Left ventricle myocardium superior (tissue), 1 donor: ENCODE results near the gene PARVA. TPM values are rescaled to one million over a fixed set of nuclear protein-coding genes. Genes with fewer than 3 reads are reported as not detected.

Source experiments
- ATAC-seq: fragments of 200-7000 bp; cut with Tn5 transposase; one replicate; pipeline ENCODE4 v1.9.1; 2020; ENCODE audit warnings: mild to moderate bottlenecking, moderate library complexity
- DNase-seq: peaks from one replicate; pipeline ENCODE4 v3.0.0-alpha.2; 2020
- intact Hi-C: fragments of 100-400 bp; cut with micrococcal nuclease; formaldehyde crosslinking; loops from one replicate; pipeline ENCODE4 v1.11.0; 2022
- total RNA-seq: library from RNA; stranded (reverse); fragmentation: NEBNext Ultra II Directional; extraction: Animal tissue kit (Norgen Biotek cat#: 25700); gene quantifications from one replicate; pipeline ENCODE4 v1.2.1, GENCODE V29; 2021
- donor health status: DM: no; HTN: yes; CAD: no; lungs with severe emphysema.

Gene PARVA
- total RNA-seq, 1 donor from 2014 or later: 56.4 TPM

DNA sequence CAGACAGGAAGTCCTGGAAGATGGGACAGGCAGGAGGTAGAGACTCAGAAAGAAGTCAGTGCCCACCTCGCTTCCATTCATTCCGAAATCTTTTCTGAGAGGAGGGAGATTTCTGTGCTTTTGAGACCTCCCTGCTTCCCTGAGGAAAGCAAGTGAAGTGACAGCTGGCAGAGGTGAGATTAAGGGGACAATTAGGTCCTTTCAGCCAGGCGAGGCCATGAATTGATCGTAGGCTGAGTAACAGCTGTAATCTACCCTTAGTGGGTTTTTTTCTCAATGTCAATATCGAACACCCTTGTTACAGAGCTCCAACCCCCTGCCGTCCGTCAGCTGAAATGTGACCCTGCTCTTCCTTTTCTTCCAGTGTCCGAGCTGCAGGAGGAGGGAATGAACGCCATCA is 96.0 kb downstream of the PARVA start:
- ATAC-seq: no peak
- intact Hi-C loops: no loop called here

DNA sequence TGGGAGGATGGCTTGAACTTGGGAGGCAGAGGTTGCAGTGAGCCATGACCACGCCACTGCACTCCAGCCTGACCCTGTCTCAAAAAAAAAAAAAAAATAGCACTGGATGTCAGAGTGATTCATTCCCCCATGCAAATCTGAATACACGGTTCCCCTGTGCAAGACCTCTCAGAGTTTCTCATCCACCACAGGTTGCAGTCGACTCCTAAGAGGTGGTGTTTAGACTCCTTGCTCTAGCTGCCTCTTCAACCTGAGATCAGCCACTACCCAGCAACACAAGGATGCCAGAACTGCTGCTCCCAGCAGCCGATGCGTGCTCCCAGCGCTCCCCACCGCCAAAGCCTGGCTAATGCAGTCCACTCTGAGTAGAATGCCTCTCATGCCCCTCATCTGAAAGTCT is 97.5 kb downstream of the PARVA start:
- ATAC-seq (no peak), DNase-seq (no peak)
- intact Hi-C loops: no loop called here

More for the DNA sequence above, 96.0 kb downstream of the PARVA start:
- no peak for DNase-seq

DNA sequence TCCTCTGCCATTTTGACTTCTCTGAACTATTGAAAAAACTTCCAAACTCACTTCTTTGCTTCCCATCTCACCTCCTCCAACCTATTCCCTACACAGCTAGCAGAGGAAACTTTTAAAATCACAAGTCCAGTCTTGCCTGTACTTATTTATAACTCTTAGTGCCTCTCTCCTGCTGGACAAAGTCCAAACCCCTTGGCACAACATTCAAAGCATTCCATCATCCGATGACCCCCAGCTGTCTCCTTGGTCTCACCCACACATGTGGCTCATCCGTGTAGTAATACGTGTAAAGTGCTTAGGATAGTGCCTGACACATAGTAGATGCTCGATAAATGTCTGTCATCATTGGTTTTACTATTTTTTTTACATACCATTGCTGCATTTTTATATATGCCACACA is 101.4 kb downstream of the PARVA start:
- ATAC-seq (peak; percentile 54), DNase-seq (no peak)
- intact Hi-C loops: no loop called here

DNA sequence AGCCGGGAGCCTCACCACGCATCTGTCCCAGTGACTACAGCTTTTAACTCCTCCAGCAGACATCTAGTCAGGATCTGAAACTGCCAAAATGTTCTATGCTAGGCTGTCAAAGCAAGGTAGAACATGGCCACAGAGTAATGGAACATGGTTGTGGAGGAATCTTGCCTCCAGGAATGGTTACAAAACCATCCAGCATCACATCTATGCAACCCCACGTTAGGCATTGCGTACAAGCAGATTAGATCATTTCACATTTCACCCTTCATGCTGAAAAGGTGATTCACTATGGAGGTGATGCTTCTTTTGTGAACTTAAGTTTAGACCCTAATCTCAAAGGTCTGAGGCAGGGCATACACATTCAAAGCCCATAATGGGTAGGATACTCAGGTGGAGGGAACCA is 103.0 kb downstream of the PARVA start:
- intact Hi-C loops: no loop called here
- DNase-seq: no peak
- no peak for ATAC-seq

DNA sequence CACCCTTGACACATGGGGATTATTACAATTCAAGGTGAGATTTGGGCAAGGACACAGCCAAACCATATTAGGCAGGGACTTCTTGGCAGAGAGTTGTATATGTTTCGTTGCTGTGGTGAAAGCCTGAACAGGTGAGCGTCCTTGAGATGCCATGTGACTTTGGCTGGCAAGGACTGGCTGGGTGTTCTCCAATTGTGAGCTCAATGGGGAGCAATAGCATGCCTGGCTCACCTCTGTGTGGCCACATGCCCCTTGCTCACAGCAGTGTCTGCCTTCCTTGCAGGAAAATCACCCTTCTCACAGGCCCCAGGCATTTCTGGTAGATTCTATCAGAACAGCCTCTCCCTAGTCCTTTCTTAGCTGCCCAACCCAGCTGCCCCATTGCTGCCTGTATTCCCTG is 105.5 kb downstream of the PARVA start:
- DNase-seq: peak; percentile 63
- intact Hi-C loops: no loop called here
- ATAC-seq: peak; percentile 90

DNA sequence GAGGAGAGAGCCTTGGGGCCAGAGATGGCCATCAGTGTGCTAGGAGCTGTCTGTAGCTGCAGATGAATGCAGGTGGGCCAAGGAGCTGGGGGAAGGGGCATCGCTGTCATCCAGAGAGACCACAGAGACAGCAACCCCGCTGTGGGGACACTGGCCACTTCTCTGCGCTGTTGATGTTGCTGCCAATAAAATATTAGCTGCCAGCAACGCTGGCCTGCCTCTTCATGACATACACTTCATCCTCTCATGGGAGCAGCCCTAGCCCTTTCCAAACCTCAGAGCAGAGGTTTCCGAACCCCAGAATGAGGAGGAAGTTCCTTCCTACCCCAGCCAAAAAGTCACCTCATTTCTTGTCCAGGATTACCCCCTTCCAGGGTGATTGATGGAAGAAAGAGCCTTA is 106.2 kb downstream of the PARVA start:
- peak; percentile 40 for DNase-seq
- ATAC-seq: peak; percentile 76

DNA sequence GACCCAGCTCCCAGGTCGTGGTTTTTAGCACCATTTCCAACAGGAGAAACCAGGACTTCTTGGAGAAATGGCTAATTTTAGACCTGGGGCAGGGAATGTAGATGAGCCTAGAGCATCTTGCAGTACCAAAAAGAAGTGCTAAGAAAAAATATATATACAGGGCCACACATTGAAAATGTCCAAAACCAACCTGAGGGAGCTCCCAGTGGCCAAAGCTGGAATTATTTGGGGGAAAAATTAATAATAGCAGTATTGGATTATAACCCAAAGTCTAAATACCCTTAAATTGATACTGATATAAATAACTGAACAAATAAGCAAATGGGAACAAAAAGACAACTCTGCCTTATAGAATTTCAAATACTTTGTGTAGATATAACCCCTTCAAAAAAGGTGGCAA is 108.0 kb downstream of the PARVA start:
- ATAC-seq (no peak), DNase-seq (no peak)
- intact Hi-C loops: no loop called here

More for the DNA sequence above, 106.2 kb downstream of the PARVA start:
- intact Hi-C loops: no loop called here

DNA sequence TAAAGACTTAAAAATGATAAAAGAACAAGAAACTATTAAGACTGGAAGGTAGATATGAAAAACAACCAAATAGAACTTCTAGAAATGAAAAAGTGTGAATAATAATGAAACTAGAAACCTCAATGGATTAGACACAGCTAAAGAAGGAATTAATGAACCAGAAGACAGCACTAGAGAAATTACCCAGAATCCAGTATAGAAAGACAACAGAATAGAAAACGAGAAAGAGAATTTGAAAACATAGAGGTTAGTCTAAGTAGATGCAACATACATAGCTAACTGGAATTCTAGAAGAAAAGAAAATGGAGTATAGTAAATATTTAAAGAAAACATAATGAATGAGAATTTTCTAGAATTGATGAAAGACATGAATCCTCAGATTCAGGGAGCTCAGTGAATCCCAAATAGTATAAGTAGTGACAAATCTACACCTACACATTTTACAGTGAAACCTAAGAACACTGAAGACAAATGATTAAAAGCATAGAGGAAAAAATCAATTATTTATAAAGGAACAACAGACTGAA is 111.9 kb downstream of the PARVA start:
- intact Hi-C loops: no loop called here
- DNase-seq (no peak), ATAC-seq (no peak)

DNA sequence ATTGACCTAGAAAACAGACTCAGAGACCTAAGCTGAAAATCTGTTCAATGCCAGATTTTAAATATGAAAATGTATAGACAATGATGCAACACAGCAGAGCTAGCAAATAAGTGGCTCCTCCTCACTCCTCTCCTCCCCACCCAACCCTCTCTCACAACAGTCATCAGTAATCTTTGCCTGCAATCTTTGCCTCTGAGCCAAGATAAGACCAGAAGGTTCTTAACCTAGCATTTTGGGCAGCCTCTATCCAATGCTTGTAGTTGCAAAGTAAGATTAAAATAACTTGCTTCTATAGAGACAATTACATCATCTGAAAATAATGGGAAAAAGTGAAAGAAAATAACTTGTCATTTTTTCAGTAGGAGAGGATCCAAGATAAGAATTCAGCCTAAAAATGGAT is 117.3 kb downstream of the PARVA start:
- ATAC-seq: no peak
- no peak for DNase-seq
- intact Hi-C loops: no loop called here

DNA sequence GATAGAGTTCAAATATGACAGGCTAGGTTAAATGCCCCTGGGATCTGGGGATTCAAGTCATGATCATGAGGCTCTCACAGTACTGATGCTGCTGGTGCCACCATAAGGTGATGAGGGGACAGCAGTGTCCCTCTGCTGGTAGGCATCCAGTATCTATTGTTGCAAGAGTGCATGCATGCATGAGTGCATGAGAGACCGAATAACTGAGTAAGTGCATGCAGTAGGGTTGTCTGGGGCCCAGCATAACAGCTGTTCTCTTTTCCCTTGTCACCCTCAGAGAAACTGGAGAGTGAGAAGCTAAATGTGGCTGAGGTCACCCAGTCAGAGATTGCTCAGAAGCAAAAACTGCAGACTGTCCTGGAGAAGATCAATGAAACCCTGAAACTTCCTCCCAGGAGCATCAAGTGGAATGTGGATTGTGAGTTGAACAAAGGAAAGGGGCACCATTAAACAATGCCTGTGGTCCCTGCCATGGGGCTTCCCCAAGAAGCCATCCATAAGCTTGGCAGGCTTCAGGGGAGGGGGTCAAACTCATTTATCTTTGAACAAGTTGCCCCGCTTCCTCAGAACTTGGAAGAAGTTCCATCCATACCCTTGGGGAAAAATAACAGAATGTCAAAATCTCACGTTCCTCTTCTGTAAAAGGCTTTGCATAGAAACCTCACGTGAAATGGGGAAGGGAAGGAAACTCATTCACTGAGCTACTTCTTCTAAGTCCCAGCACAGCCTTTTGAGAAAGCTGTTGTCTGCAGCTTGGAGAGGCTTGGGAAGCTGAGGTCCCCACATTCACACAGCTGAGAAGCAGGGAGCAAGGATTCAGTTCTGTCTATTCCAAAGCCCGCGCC is 119.0 kb downstream of the PARVA start:
- ATAC-seq (peak; percentile 25), DNase-seq (no peak)
- intact Hi-C loops: no loop called here

DNA sequence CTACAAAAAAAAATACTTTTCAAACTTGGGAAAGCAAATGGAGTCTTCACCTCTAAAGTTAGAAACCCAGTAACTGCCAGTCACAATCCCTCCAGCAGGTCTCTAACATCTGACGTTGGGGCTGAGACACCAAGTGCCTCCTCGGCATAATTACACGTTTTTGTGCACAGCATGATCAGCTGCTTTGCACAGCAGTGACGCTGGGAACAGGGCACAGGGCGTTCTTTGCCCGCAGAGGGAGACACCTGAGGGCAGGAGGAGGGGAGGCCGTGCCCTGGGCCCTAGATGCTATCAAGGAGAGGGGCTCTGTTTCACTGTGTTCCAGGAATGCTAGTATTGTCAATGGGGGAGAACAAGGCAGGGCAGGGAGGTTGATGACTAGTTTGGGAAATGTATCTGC is 120.1 kb downstream of the PARVA start:
- DNase-seq (no peak), ATAC-seq (no peak)
- intact Hi-C loops: no loop called here

DNA sequence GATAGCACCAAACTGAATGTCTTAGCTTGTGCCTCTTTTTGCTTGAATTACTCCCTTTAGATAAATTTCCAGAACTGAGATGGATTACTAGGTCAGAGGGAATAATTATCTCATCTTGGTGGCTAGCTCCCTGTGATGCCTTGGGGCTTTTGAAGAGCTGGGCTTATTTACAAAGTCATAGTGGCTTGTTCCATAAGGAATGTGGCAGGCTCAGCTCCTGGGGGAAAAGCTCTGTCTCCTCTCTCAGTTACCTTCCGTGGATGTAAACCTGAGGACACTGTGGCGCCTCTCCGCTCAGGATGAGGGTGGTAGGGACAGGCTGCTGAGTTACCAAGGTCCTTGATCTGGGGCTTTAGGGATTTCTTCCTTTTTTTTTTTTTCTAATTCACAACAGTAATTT is 121.7 kb downstream of the PARVA start:
- DNase-seq (no peak), ATAC-seq (no peak)
- intact Hi-C loops: no loop called here

DNA sequence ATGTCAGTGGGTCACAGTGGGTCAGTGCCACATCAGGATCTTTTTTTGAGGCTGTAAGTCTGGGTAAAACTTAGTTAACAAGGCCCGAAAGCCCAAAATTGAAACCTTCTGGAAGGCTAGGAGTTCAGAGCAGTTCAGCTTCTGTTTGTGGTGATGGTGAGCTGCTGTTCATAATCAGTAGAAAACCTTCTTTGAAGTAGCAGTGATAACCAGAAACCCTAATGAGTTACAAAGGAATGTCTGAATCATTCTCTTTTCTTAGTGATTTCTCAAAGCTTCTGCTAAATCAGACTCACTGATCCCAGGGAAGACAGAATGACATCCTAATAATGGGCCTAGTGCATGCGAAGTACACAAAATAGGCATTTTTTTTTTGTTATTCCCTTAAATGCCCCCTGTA is 124.7 kb downstream of the PARVA start:
- no peak for ATAC-seq
- intact Hi-C loops: no loop called here
- DNase-seq: no peak

DNA sequence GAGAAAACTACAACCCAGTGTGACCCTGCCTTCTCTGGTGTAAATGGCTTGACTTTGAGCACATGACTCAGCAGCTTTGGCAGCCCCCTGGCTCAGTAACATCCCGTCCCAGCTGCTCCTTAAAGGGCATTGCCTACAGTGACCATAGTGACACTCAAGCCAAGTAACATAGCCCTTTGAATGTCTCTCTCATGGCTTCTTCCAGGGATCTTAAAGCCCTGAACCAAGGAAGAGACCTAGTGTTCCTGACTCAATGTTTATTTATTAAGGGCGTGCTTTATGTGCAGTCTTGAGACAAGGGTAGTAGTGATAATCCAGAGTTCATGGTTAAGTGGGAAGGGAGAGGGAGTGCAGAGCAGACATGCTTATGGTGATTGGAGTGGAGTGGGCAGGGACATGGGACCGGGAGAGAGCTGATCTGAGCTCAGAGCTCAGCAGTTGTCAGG is 125.7 kb downstream of the PARVA start:
- intact Hi-C loops: no loop called here
- peak; percentile 72 for ATAC-seq
- DNase-seq: no peak

DNA sequence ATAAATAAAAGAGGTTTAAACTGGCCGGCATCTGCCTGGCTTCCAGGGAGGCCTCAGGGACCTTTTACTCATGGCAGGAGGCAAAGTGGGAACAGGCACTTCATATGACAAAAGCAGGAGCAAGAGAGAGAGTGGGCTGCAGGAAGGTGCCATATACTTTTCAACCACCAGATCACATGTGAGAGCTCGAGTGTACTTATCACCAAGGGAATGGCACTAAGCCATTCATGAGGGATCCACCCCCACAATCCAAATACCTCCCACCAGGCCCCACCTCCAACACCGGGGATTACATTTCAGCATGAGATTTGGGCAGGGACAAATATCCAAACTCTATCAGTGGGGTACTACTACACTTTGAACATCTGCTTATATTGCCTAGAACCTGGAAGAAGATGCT is 126.5 kb downstream of the PARVA start:
- ATAC-seq (no peak), DNase-seq (no peak)
- intact Hi-C loops: no loop called here

DNA sequence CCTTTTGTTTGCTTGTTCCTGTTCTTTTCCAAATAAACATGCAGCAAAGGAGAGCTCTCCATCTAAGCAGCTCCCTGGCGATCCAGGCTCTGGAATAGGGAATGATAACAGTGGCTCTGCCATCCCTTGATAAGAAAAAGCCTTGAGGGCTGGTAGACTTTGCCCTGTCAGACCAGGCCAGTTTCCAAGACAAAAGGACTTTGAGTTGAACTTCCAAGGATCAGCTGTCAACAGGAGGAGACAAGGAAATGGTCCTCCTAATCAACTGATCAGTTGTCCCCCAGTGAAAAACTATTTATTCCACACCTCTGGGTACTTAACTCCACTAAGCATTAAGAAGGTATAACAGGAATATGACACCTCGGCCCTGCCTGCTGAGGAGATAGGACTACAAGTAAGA is 127.8 kb downstream of the PARVA start:
- intact Hi-C loops: no loop called here
- DNase-seq: no peak
- ATAC-seq: no peak

DNA sequence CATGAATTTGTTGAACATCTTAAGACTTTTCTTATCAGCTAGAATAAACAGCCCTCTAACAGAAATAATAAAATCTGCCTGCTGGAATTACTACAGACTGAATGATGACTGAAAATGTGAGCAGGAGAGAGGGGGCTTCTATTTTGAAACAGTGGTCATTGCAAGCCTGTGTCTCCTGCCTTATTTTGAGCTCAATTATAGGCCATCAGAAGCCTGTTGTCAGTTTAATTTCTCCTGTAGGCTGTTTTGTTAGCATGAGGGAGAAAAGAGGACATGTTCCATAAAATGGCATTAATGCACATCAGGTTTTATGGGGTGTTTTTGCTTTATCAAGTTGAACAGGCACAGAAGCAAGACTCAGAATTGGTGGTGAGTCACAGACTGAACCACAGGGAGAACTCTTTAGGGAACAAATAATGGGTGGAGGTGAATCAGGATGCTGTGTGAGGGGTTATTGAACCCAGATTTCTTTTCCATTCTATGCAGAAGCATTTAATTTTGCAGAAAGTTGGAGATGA is 129.1 kb downstream of the PARVA start:
- intact Hi-C loops: no loop called here
- ATAC-seq: no peak
- no peak for DNase-seq

DNA sequence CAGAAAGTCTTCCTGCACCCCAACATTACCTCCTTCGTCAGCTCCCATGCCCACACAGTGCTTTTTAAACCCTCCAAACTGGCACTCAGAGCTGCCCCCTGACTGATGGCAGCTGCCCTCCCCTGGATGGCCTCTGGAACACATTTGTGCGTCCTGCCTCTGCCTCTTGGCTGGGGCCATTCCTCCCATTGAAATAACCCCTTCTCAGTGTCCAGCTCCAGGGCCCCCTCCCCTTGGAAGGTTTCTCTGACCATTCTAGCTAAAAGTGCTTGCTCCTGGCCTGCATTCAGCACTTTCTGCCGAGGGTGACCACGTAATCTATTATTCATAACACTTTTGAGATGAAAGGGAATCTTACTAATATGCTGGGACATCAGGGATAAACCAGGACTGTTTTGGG is 130.0 kb downstream of the PARVA start:
- ATAC-seq (no peak), DNase-seq (no peak)
- intact Hi-C loops: no loop called here

DNA sequence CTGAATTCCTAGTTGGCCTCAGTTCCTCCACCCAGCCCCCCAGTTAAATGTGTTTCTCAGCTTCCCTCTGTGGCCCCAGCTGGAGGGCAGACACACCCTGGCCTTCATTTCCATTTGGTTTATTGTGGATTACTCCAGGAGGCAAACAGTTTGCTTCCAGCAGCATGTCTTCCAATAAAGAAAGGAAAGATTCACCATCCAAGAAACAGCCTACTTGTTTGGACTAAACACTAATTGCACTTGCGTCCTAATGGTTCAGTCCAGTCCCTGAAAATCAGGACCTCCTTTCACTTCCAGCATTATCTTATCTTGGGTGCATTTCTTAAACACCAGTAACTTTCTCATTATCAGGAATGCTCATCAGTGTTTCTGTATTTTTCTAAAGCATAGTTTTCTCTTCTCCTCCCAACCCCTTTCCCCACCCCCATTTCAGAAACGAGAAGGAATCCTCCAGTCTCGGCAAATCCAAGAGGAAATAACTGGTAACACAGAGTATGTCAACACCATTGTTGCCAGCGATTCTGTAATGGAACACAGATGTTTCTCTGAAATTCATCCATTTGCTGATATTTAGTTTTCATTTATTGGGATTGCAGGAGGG is 130.9 kb downstream of the PARVA start:
- intact Hi-C loops: no loop called here
- DNase-seq (peak; percentile 51), ATAC-seq (peak; percentile 79)

DNA sequence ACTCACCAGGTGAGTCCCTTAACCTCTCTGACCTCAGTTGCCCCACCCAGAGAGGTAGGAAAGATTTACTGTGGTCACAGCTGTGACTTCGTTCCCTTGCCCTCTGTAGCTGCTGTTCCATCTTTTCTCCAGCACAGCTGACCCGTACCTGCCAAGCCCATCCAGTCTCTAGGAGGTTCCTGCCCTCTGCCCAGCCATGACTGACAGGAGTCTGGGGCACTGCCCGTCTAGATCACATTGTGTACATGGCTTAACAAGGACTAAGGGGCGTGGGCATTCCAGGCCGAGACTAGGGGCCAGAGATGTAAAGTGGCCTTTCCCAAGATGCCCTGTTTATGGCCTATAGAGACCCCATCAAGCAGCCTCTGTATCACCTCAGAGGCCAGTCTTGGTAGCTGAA is 132.0 kb downstream of the PARVA start:
- ATAC-seq: no peak
- intact Hi-C loops: no loop called here
- DNase-seq: no peak

DNA sequence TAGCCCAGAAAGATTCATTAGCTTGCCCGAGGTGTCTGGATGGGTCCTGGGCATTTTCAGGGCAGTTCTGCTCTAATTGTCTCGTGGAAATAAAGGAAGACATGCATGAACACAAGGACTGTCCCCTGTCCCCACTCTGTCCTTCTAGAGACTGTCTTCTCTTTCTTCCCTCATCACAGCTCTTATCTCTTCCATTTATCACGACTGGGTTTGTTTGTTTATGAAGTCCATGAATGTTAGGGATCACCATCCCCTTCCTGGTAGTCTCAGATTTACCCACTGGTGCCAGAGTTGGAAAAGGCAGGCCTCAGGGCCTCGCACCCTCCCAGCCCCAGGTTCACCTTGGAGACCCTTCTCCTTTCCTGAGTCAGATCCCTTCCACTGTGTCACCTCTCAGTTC is 134.8 kb downstream of the PARVA start:
- intact Hi-C loops: no loop called here
- ATAC-seq: no peak
- DNase-seq: no peak
